Endothelial cell of umbilical vein (primary cell): ENCODE data around the gene FBXW7. TPM values are rescaled to one million over a fixed set of nuclear protein-coding genes. Genes with fewer than 3 reads are reported as not detected.

Experiments used
- BruUV-seq: library from RNA; stranded (reverse); fragments of 400-500 nt; replicated peaks from 2 replicates; lab custom pipeline; 2021; lab: Mats Ljungman, UMichigan
- CTCF ChIA-PET: fragments of 300-600, 350-600 bp; sonication (Branson Sonifier 250); formaldehyde crosslinking; loops from one replicate; lab custom pipeline; 2021; ENCODE audit warnings: antibody characterized with exemption, inconsistent platforms; lab: Charles Lee
- POLR2A ChIA-PET: fragments of 300-600, 350-600 bp; sonication (Branson Sonifier 250); formaldehyde crosslinking; loops from one replicate; lab custom pipeline; 2021; ENCODE audit warnings: antibody characterized with exemption, inconsistent platforms; lab: Charles Lee
- DNase-seq: peaks from one replicate; pipeline ENCODE4 v3.0.0-alpha.2; 2011; ENCODE audit warnings: low read depth, low spot score
- FAIRE-seq: peaks from 2 replicates; lab custom pipeline; 2011; peaks lifted over from hg19 to GRCh38; lab: Jason Lieb, UNC
- H2AFZ ChIP-seq: 2 replicates; pipeline ENCODE4 v1.6.0; 2012; ENCODE audit warnings: low read depth, low read length, control low read depth, inconsistent platforms
- H3K27ac ChIP-seq: 2 replicates; pipeline ENCODE4 v1.5.1; 2011; ENCODE audit warnings: low read depth, mild to moderate bottlenecking, control low read depth, low read length, moderate library complexity; ENCODE audit not compliant: insufficient read depth
- H3K27me3 ChIP-seq, 2 experiments: 2 replicates each; pipeline versions ENCODE4 v1.6.0 to v1.6.1; 2011; ENCODE audit warnings: low read length in 2 of 2, mixed read lengths in 1 of 2; ENCODE audit not compliant: control insufficient read depth in 2 of 2, insufficient read depth in 2 of 2
- H3K36me3 ChIP-seq, 2 experiments: 2 replicates in 1 of 2; 3 replicates in 1 of 2; pipeline ENCODE4 v1.5.1; 2011; ENCODE audit warnings: low read length in 2 of 2, mild to moderate bottlenecking in 1 of 2, moderate library complexity in 1 of 2; ENCODE audit not compliant: control insufficient read depth in 2 of 2, insufficient read depth in 2 of 2; ENCODE audit errors: extremely low read depth in 1 of 2
- H3K4me1 ChIP-seq: 3 replicates; pipeline ENCODE4 v1.5.1; 2011; ENCODE audit warnings: mild to moderate bottlenecking, low read length; ENCODE audit not compliant: control insufficient read depth, insufficient read depth; ENCODE audit errors: extremely low read depth
- H3K4me2 ChIP-seq: 2 replicates; pipeline ENCODE4 v1.6.1; 2011; ENCODE audit warnings: low read length, control low read depth, mixed read lengths; ENCODE audit not compliant: insufficient read depth
- H3K4me3 ChIP-seq, 3 experiments: fragments of 200-600 bp in 1 of 3; sonication (generic), shearing (Covaris generic) in 1 of 3; replicated peaks in 1 of 3; 2 replicates each; pipeline ENCODE4 v1.5.1; 2011 to 2016; ENCODE audit warnings: control low read depth in 3 of 3, low read length in 3 of 3, mild to moderate bottlenecking in 2 of 3, inconsistent platforms in 1 of 3, low read depth in 1 of 3, moderate library complexity in 1 of 3; ENCODE audit not compliant: insufficient read depth in 1 of 3
- H3K79me2 ChIP-seq: 2 replicates; pipeline ENCODE4 v1.6.0; 2012; ENCODE audit warnings: low read length, inconsistent platforms; ENCODE audit not compliant: control insufficient read depth, insufficient read depth
- H3K9ac ChIP-seq: replicated peaks from 2 replicates; pipeline ENCODE3; 2011; ENCODE audit warnings: low read length, control low read depth; ENCODE audit not compliant: insufficient read depth; ENCODE audit errors: extremely low read depth
- H3K9me1 ChIP-seq: replicated peaks from 3 replicates; pipeline ENCODE4 v1.6.0; 2011; ENCODE audit warnings: mild to moderate bottlenecking, low read length; ENCODE audit not compliant: control insufficient read depth, insufficient read depth; ENCODE audit errors: extremely low read depth
- H3K9me3 ChIP-seq: replicated peaks from 2 replicates; pipeline ENCODE4 v1.5.1; 2012; ENCODE audit warnings: low read length, inconsistent platforms; ENCODE audit not compliant: control insufficient read depth, insufficient read depth
- H4K20me1 ChIP-seq: replicated peaks from 2 replicates; pipeline ENCODE3; 2011; ENCODE audit warnings: mild to moderate bottlenecking, low read length; ENCODE audit not compliant: control insufficient read depth, insufficient read depth; ENCODE audit errors: extremely low read depth
- EZH2 ChIP-seq: IDR thresholded peaks from 2 replicates; pipeline ENCODE4 v1.6.1; 2012; ENCODE audit warnings: borderline replicate concordance, low read depth, mild to moderate bottlenecking, moderate library complexity, low read length, inconsistent platforms; ENCODE audit not compliant: severe bottlenecking
- FOS ChIP-seq: IDR thresholded peaks from 2 replicates; pipeline ENCODE4 v1.6.1; 2011; ENCODE audit warnings: mild to moderate bottlenecking, low read length, moderate library complexity, borderline replicate concordance; ENCODE audit not compliant: insufficient read depth
- GATA2 ChIP-seq: IDR thresholded peaks from 2 replicates; pipeline ENCODE4 v1.7.0; 2011; ENCODE audit warnings: low read depth, mild to moderate bottlenecking, moderate library complexity, mixed read lengths, low read length; ENCODE audit not compliant: insufficient read length, insufficient read depth
- JUN ChIP-seq: IDR thresholded peaks from 2 replicates; pipeline ENCODE4 v1.6.1; 2011; ENCODE audit warnings: borderline replicate concordance, low read depth; ENCODE audit not compliant: insufficient read length, insufficient read depth
- MYC ChIP-seq: IDR thresholded peaks from one replicate; pipeline ENCODE4 v1.6.1; 2011; ENCODE audit warnings: mild to moderate bottlenecking, low read depth, low read length
- POLR2A ChIP-seq: IDR thresholded peaks from 2 replicates; pipeline ENCODE4 v1.6.1; 2012; ENCODE audit warnings: low read depth, mild to moderate bottlenecking, control low read depth, low read length
- POLR2AphosphoS5 ChIP-seq: IDR thresholded peaks from 2 replicates; pipeline ENCODE4 v1.6.1; 2012; ENCODE audit warnings: low read depth, mild to moderate bottlenecking, control low read depth, low read length, moderate library complexity; ENCODE audit not compliant: insufficient read depth
- dilution Hi-C: fragments of 300-500 bp; cut with MboI; formaldehyde crosslinking; loops from one replicate; pipeline ENCODE4 v1.15.0; 2019; ENCODE audit warnings: low sequenced_read_pairs; ENCODE audit not compliant: extremely low pct_ligation_motif_present
- intact Hi-C: fragments of 100-400 bp; cut with micrococcal nuclease; formaldehyde crosslinking; loops from one replicate; pipeline ENCODE4 v1.10.0; 2022
- polyA plus RNA-seq, 4 experiments: library from polyadenylated mRNA; depleted of rRNA in 3 of 4; stranded (reverse) in 3 of 4; unstranded in 1 of 4; fragments of >200 nt; gene quantifications; 2 replicates each; pipeline versions ENCODE4 v1.2.1 to v1.2.3, GENCODE V29; 2011 to 2012; ENCODE audit warnings: missing spikeins in 1 of 4
- total RNA-seq: library from RNA; stranded (reverse); gene quantifications from 2 replicates; pipeline ENCODE4 v1.2.3, GENCODE V29; 2021
- TF ChIP-seq, protein P1 (sequence below): IDR thresholded peaks from 2 replicates; pipeline ENCODE4 v1.6.1; 2011; ENCODE audit not compliant: insufficient read depth, insufficient read length
- TF ChIP-seq, protein P2 (sequence below), 2 donors: IDR thresholded peaks; 1 replicate in 1 of 2; 2 replicates in 1 of 2; pipeline ENCODE4 v1.5.1; 2011; ENCODE audit warnings: low read length in 2 of 2, mild to moderate bottlenecking in 2 of 2, moderate library complexity in 2 of 2, control low read depth in 1 of 2, inconsistent platforms in 1 of 2, low read depth in 1 of 2; ENCODE audit not compliant: insufficient read depth in 1 of 2; ENCODE audit errors: extremely low read depth in 1 of 2

Gene FBXW7
- total and polyA plus RNA-seq, 2 donors (not counting 3 experiments of a cell fraction or from before 2014, with no cell fraction given): 7.0 to 28.1 TPM

DNA sequence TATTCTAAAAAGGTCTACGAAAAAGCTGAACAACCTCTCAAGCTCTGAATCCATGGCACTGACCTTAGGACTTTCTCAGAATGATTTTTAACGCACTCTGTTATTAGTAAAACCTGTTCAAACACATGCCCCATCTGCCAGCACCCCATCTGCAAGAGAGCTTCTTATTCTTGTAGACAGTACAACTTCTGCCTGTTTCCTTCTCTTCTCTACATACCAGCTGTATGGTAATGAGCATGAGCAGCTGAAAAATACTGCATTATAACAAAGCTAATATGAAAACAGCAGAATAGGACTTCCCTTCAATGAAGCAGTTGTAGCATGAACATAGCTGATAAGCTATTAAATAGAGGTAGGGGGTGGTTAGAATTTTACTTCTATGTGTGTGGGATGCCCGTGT lies 167.9 kb downstream of the FBXW7 start:
- Histone ChIP-seq H3K9me1 (no peaks in the 10 kb centered on the region), H3K9me3 (no peaks in the 10 kb centered on the region), H3K4me3 (no peak overlapping the region), H3K4me2 (no peak overlapping the region), H3K4me1 (no peaks in the 10 kb centered on the region), H2AFZ (no peak overlapping the region), H3K27me3 (no peaks in the 10 kb centered on the region), H4K20me1 (no peaks in the 10 kb centered on the region), H3K36me3 (no peaks in the 10 kb centered on the region), H3K79me2 (no peaks in the 10 kb centered on the region), H3K9ac (no peak overlapping the region), H3K27ac (no peak overlapping the region)
- FAIRE-seq: no peak
- POLR2A ChIA-PET: no interaction called here
- TF ChIP-seq GATA2: no peak
- TF ChIP-seq, protein P1, sequence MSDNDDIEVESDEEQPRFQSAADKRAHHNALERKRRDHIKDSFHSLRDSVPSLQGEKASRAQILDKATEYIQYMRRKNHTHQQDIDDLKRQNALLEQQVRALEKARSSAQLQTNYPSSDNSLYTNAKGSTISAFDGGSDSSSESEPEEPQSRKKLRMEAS: no peak
- TF ChIP-seq POLR2A: no peak
- no peak for TF ChIP-seq POLR2AphosphoS5
- no peak for TF ChIP-seq JUN
- no peak for TF ChIP-seq FOS
- TF ChIP-seq EZH2: no peak
- TF ChIP-seq, protein P2, sequence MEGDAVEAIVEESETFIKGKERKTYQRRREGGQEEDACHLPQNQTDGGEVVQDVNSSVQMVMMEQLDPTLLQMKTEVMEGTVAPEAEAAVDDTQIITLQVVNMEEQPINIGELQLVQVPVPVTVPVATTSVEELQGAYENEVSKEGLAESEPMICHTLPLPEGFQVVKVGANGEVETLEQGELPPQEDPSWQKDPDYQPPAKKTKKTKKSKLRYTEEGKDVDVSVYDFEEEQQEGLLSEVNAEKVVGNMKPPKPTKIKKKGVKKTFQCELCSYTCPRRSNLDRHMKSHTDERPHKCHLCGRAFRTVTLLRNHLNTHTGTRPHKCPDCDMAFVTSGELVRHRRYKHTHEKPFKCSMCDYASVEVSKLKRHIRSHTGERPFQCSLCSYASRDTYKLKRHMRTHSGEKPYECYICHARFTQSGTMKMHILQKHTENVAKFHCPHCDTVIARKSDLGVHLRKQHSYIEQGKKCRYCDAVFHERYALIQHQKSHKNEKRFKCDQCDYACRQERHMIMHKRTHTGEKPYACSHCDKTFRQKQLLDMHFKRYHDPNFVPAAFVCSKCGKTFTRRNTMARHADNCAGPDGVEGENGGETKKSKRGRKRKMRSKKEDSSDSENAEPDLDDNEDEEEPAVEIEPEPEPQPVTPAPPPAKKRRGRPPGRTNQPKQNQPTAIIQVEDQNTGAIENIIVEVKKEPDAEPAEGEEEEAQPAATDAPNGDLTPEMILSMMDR (IDR thresholded peaks at IDR 0.05; ENCODE audit: extremely low read depth in 1 of 2, insufficient read depth in 1 of 2, low read depth in 1 of 2, low read length in 2 of 2): no peak
- TF ChIP-seq MYC: no peak
- dilution Hi-C loops (no loop called here), intact Hi-C loops (loop anchor here (1.0 kb wide), 1 partner anchor 323 kb away; no protein-coding TSS in a partner anchor)
- CTCF ChIA-PET: interaction anchor here (1.5 to 1.7 kb wide), 3 partner anchors 16 to 322 kb away, joined by 4 to 9 read pairs (median 6); no protein-coding TSS in a partner anchor
- no peak for DNase-seq
- no TSS peak for BruUV-seq
